HCT116 (cell line): ENCODE measurements around the gene ACADSB. TPM values are rescaled to one million over a fixed set of nuclear protein-coding genes. Genes with fewer than 3 reads are reported as not detected.

ENCODE experiments used
- ATAC-seq: fragments of 200-7000 bp; cut with Tn5 transposase; 2 replicates; pipeline ENCODE4 v1.9.1; 2020; ENCODE audit warnings: mild to moderate bottlenecking, moderate library complexity
- BruUV-seq: library from RNA; stranded (reverse); fragments of 400-500 nt; replicated peaks from 2 replicates; lab custom pipeline; 2021; lab: Mats Ljungman, UMichigan
- CTCF ChIA-PET: fragments of 300-600 bp; sonication (Branson Sonifier 250); formaldehyde crosslinking; loops from one replicate; lab custom pipeline; 2021; ENCODE audit warnings: antibody characterized with exemption; lab: Charles Lee
- POLR2A ChIA-PET: fragments of 300-600, 350-600 bp; sonication (Branson Sonifier 250); formaldehyde crosslinking; loops from one replicate; lab custom pipeline; 2021; ENCODE audit warnings: antibody characterized with exemption; lab: Charles Lee
- RAD21 ChIA-PET, 2 experiments: fragments of 300-600 bp; sonication (Branson Sonifier 250); formaldehyde crosslinking; loops; one replicate each; lab custom pipeline; 2023; ENCODE audit warnings: low total read pairs in 2 of 2; ENCODE audit not compliant: uncharacterized antibody in 2 of 2, unreplicated experiment in 2 of 2, low non-redundant PET in 1 of 2; lab: Charles Lee
- DNase-seq: peaks from one replicate; pipeline ENCODE4 v3.0.0-alpha.2; 2010; ENCODE audit warnings: low read depth, low spot score
- H2AFZ ChIP-seq: fragments of 200-600 bp; shearing (Covaris generic), sonication (generic); 2 replicates; pipeline ENCODE4 v1.6.1; 2017; ENCODE audit warnings: low read depth, mixed run types, mixed read lengths, antibody characterized with exemption, low read length; ENCODE audit not compliant: poor library complexity, severe bottlenecking
- H3K27ac ChIP-seq: 2 replicates; pipeline ENCODE4 v1.5.1; 2012; ENCODE audit warnings: low read depth, low read length
- H3K27me3 ChIP-seq: fragments of 200-600 bp; sonication (generic); 2 replicates; pipeline ENCODE4 v1.6.1; 2016; ENCODE audit warnings: mixed run types, low read length, mixed read lengths; ENCODE audit not compliant: insufficient read depth
- H3K36me3 ChIP-seq, 2 experiments: fragments of 200-500 bp in 1 of 2; fragments of 200-600 bp in 1 of 2; sonication (Bioruptor generic) in 1 of 2; sonication (generic) in 1 of 2; 2 replicates each; pipeline versions ENCODE4 v1.5.1 to v1.6.1; 2014 to 2016; ENCODE audit warnings: low read length in 2 of 2, inconsistent platforms in 1 of 2, mixed read lengths in 1 of 2, mixed run types in 1 of 2; ENCODE audit not compliant: insufficient read depth in 2 of 2, control insufficient read depth in 1 of 2
- H3K4me1 ChIP-seq, 2 experiments: fragments of 200-600 bp in 1 of 2; sonication (generic) in 1 of 2; 2 replicates each; pipeline versions ENCODE4 v1.5.1 to v1.6.1; 2012 to 2017; ENCODE audit warnings: low read length in 2 of 2, inconsistent platforms in 1 of 2, mild to moderate bottlenecking in 1 of 2, mixed read lengths in 1 of 2, mixed run types in 1 of 2, moderate library complexity in 1 of 2; ENCODE audit not compliant: insufficient read depth in 2 of 2, control insufficient read depth in 1 of 2
- H3K4me2 ChIP-seq: fragments of 200-600 bp; sonication (generic); 2 replicates; pipeline ENCODE4 v1.6.1; 2017; ENCODE audit warnings: mixed run types, low read length, mixed read lengths
- H3K4me3 ChIP-seq, 2 experiments: fragments of 200-600 bp in 1 of 2; sonication (generic) in 1 of 2; replicated peaks in 1 of 2; 2 replicates each; pipeline ENCODE4 v1.5.1; 2011 to 2016; ENCODE audit warnings: low read length in 2 of 2, control low read depth in 1 of 2, low read depth in 1 of 2, mild to moderate bottlenecking in 1 of 2, mixed read lengths in 1 of 2, mixed run types in 1 of 2
- H3K79me2 ChIP-seq: fragments of 200-600 bp; sonication (generic); 2 replicates; pipeline ENCODE4 v1.6.1; 2017; ENCODE audit warnings: mild to moderate bottlenecking, mixed run types, low read length, moderate library complexity, mixed read lengths; ENCODE audit not compliant: insufficient read depth
- H3K9ac ChIP-seq: fragments of 200-600 bp; sonication (generic); 2 replicates; pipeline ENCODE4 v1.6.1; 2016; ENCODE audit warnings: low read length, mixed read lengths
- H3K9me2 ChIP-seq: fragments of 200-600 bp; sonication (generic), shearing (Covaris generic); 2 replicates; pipeline ENCODE4 v1.6.1; 2017; ENCODE audit warnings: mixed run types, mild to moderate bottlenecking, moderate library complexity; ENCODE audit not compliant: insufficient read depth
- H3K9me3 ChIP-seq, 2 experiments: fragments of 200-500 bp in 1 of 2; fragments of 200-600 bp in 1 of 2; sonication (Bioruptor generic) in 1 of 2; sonication (generic) in 1 of 2; 2 replicates each; pipeline ENCODE4 v1.6.1; 2014 to 2017; ENCODE audit warnings: low read length in 2 of 2, mixed read lengths in 2 of 2, inconsistent platforms in 1 of 2, low read depth in 1 of 2, mild to moderate bottlenecking in 1 of 2, mixed run types in 1 of 2, moderate library complexity in 1 of 2; ENCODE audit not compliant: control insufficient read depth in 1 of 2, insufficient read depth in 1 of 2
- H4K20me1 ChIP-seq: fragments of 200-600 bp; sonication (generic), shearing (Covaris generic); 2 replicates; pipeline ENCODE4 v1.6.1; 2017; ENCODE audit warnings: mixed run types, mild to moderate bottlenecking, moderate library complexity; ENCODE audit not compliant: insufficient read depth
- CBX3 ChIP-seq: IDR thresholded peaks from 2 replicates; pipeline ENCODE4 v1.6.1; 2012; ENCODE audit warnings: low read depth
- CTCF ChIP-seq, 3 experiments: fragments of 200-600 bp in 1 of 3; sonication (generic) in 1 of 3; IDR thresholded peaks in 2 of 3; conservative IDR thresholded peaks in 1 of 3; 2 replicates each; pipeline ENCODE4 v1.5.1; 2012 to 2017; ENCODE audit warnings: low read depth in 2 of 3, low read length in 2 of 3, antibody characterized with exemption in 1 of 3, borderline replicate concordance in 1 of 3, control low read depth in 1 of 3, mild to moderate bottlenecking in 1 of 3, mixed read lengths in 1 of 3, mixed run types in 1 of 3, moderate library complexity in 1 of 3; ENCODE audit not compliant: insufficient read depth in 1 of 3
- EGR1 ChIP-seq: IDR thresholded peaks from 2 replicates; pipeline ENCODE4 v1.6.1; 2012; ENCODE audit warnings: low read depth
- ELF1 ChIP-seq: IDR thresholded peaks from 2 replicates; pipeline ENCODE4 v1.6.1; 2012; ENCODE audit warnings: low read depth, borderline replicate concordance
- EZH2 ChIP-seq: fragments of 200-600 bp; sonication (generic); IDR thresholded peaks from 2 replicates; pipeline ENCODE4 v1.6.1; 2017; ENCODE audit warnings: antibody characterized with exemption, mixed run types
- FOSL1 ChIP-seq: IDR thresholded peaks from 2 replicates; pipeline ENCODE4 v1.6.1; 2012; ENCODE audit warnings: low read depth
- JUND ChIP-seq: IDR thresholded peaks from 2 replicates; pipeline ENCODE4 v1.6.1; 2012
- MAX ChIP-seq: IDR thresholded peaks from 2 replicates; pipeline ENCODE4 v1.6.1; 2012
- POLR2A ChIP-seq: IDR thresholded peaks from 2 replicates; pipeline ENCODE4 v1.7.0; 2011; ENCODE audit warnings: borderline replicate concordance; ENCODE audit not compliant: insufficient read depth, insufficient read length; ENCODE audit errors: extremely low read depth
- RAD21 ChIP-seq: IDR thresholded peaks from 2 replicates; pipeline ENCODE4 v1.6.1; 2012; ENCODE audit warnings: low read depth, mild to moderate bottlenecking
- REST ChIP-seq: IDR thresholded peaks from 2 replicates; pipeline ENCODE4 v1.6.1; 2012; ENCODE audit warnings: low read depth
- SRF ChIP-seq: IDR thresholded peaks from 2 replicates; pipeline ENCODE4 v1.6.1; 2012; ENCODE audit warnings: low read depth
- TCF7L2 ChIP-seq: IDR thresholded peaks from 2 replicates; pipeline ENCODE4 v1.7.0; 2011; ENCODE audit warnings: borderline replicate concordance, inconsistent platforms; ENCODE audit not compliant: insufficient read depth, insufficient read length; ENCODE audit errors: extremely low read depth
- ZBTB33 ChIP-seq: IDR thresholded peaks from 2 replicates; pipeline ENCODE4 v1.6.1; 2011; ENCODE audit warnings: mild to moderate bottlenecking, low read length, moderate library complexity; ENCODE audit not compliant: insufficient replicate concordance; ENCODE audit errors: extremely low read depth
- intact Hi-C: fragments of 100-400 bp; cut with micrococcal nuclease; formaldehyde crosslinking; loops from 2 replicates; pipeline ENCODE4 v1.10.0; 2022
- total RNA-seq: library from RNA; stranded (reverse); gene quantifications from one replicate; pipeline ENCODE4 v1.2.1, GENCODE V29; 2021; ENCODE audit not compliant: unreplicated experiment

ACADSB gene
- total RNA-seq, 1 experiment from 2014 or later, result 33.3 TPM

- ChIA-PET CTCF (interaction anchor here (0.9 to 2.7 kb wide), 2 partner anchors 19 to 22 kb away, joined by 3 to 9 read pairs; partner anchors contain the start of gene PSTK), POLR2A (interaction anchor here (1.2 to 1.6 kb wide), 2 partner anchors 9 to 11 kb away, joined by 3 to 4 read pairs; partner anchors contain the start of gene IKZF5), RAD21 (no interaction called here)
- no peak for TF ChIP-seq CBX3
- no peak for TF ChIP-seq POLR2A
- TF ChIP-seq RAD21, result no peak
- no peak for TF ChIP-seq EGR1
- no peak for TF ChIP-seq ZBTB33
- no peak for TF ChIP-seq REST
- TF ChIP-seq CTCF (IDR thresholded peaks at IDR 0.05 in 2 of 3, conservative IDR thresholded peaks at IDR 0.05 in 1 of 3; ENCODE audit: borderline replicate concordance in 1 of 3, insufficient read depth in 1 of 3, low read depth in 2 of 3, low read length in 2 of 3), result no peak
- TF ChIP-seq SRF, result no peak
- TF ChIP-seq FOSL1, result no peak
- no peak for TF ChIP-seq MAX
- no peak for TF ChIP-seq JUND
- no peak for TF ChIP-seq EZH2
- no peak for TF ChIP-seq ELF1
- TF ChIP-seq TCF7L2, result no peak
- Histone ChIP-seq H3K9ac (no peak overlapping the region), H3K4me1 (no peaks in the 10 kb centered on the region), H4K20me1 (no peaks in the 10 kb centered on the region), H3K9me2 (no peaks in the 10 kb centered on the region), H3K36me3 (peaks cover 7 to 14% of the 10 kb centered on the region in 2 experiments; a peak in 2 of 4 replicates), H3K4me2 (no peak overlapping the region), H3K27me3 (no peaks in the 10 kb centered on the region), H3K4me3 (no peak overlapping the region), H3K79me2 (peaks cover 57% of the 10 kb centered on the region), H2AFZ (no peak overlapping the region), H3K9me3 (no peaks in the 10 kb centered on the region), H3K27ac (no peak overlapping the region)
- intact Hi-C loops, result no loop called here
- DNase-seq (no peak), ATAC-seq (no peak)
- BruUV-seq, result no TSS peak
Measured at GRCh38 chr10:122999347-122999746, 9.5 kb upstream of the ACADSB start.
